Lung (tissue), 12 donors: Measurements from ENCODE around the gene FMN1. TPM values are rescaled to one million over a fixed set of nuclear protein-coding genes. Genes with fewer than 3 reads are reported as not detected.

ENCODE experiments used
- ATAC-seq: fragments of 200-7000 bp; cut with Tn5 transposase; one replicate; pipeline ENCODE4 v1.9.1; 2020; ENCODE audit warnings: moderate number of reproducible peaks; ENCODE audit not compliant: insufficient read depth, low FRiP score
- DNase-seq, 3 donors: peaks; one replicate each; pipeline ENCODE4 v3.0.0-alpha.2; 2013 to 2017
- H3K27ac ChIP-seq, 2 donors: one replicate each; pipeline ENCODE4 v1.5.1; 2013; ENCODE audit warnings: mild to moderate bottlenecking in 2 of 2, moderate library complexity in 2 of 2, control low read depth in 1 of 2, inconsistent platforms in 1 of 2, low read depth in 1 of 2, low read length in 1 of 2
- H3K27me3 ChIP-seq, 3 donors: one replicate each; pipeline ENCODE4 v1.5.1; 2013; ENCODE audit warnings: low read length in 2 of 3; ENCODE audit not compliant: control insufficient read depth in 3 of 3, insufficient read depth in 3 of 3
- H3K36me3 ChIP-seq, 4 donors: one replicate each; pipeline ENCODE4 v1.5.1; 2013; ENCODE audit warnings: low read length in 4 of 4, mild to moderate bottlenecking in 1 of 4, moderate library complexity in 1 of 4; ENCODE audit not compliant: control insufficient read depth in 4 of 4, insufficient read depth in 4 of 4
- H3K4me1 ChIP-seq, 5 donors: one replicate each; pipeline ENCODE4 v1.5.1; 2013; ENCODE audit warnings: low read length in 5 of 5, mild to moderate bottlenecking in 2 of 5, moderate library complexity in 1 of 5; ENCODE audit not compliant: control insufficient read depth in 5 of 5, insufficient read depth in 5 of 5
- H3K4me3 ChIP-seq: one replicate; pipeline ENCODE4 v1.5.1; 2013; ENCODE audit warnings: mild to moderate bottlenecking, control low read depth, moderate library complexity
- H3K9ac ChIP-seq, 2 donors: one replicate each; pipeline ENCODE4 v1.5.1; 2013; ENCODE audit warnings: low read length in 2 of 2, control low read depth in 1 of 2; ENCODE audit not compliant: insufficient read depth in 1 of 2
- H3K9me3 ChIP-seq, 4 donors: one replicate each; pipeline ENCODE4 v1.5.1; 2013; ENCODE audit warnings: low read length in 3 of 4, mild to moderate bottlenecking in 1 of 4, moderate library complexity in 1 of 4; ENCODE audit not compliant: control insufficient read depth in 4 of 4, insufficient read depth in 3 of 4
- WGBS, 2 donors: extraction: QIAGEN DNeasy Blood & Tissue Kit; methylation state at CpG; one replicate each; pipeline ENCODE4 v1.1.7; 2013; 5-methylcytosine and 5-hydroxymethylcytosine counted together
- polyA plus RNA-seq, 2 donors: library from polyadenylated mRNA; stranded (reverse); fragments of 200-250 nt; gene quantifications; one replicate each; pipeline ENCODE4 v1.2.1, GENCODE V29; 2013
- total RNA-seq, 2 donors: library from RNA; depleted of rRNA in 1 of 2; stranded (reverse); fragments of >200 nt in 1 of 2; gene quantifications; one replicate each; pipeline ENCODE4 v1.2.1, GENCODE V29; 2014 to 2021
- TF ChIP-seq, protein P1 (sequence below): IDR thresholded peaks from 2 replicates; pipeline ENCODE4 v1.5.1; 2012; ENCODE audit warnings: mild to moderate bottlenecking; ENCODE audit errors: control extremely low read depth, extremely low read depth
- donor health status: control.
- donor health status: control.
- donor health status: Bipolar disorder and iron deficiency.
- donor health status: healthy.
- donor health status: DM: yes; HTN: yes; CAD: no.

Gene FMN1
- total and polyA plus RNA-seq, 4 donors = 4.6 to 45.2 (median 15.7) TPM

GRCh38 chr15:32965897-32966296, 228.6 kb downstream of the FMN1 start:
- Histone ChIP-seq H3K27me3 (peaks cover 0 to 3% (median 2%) of the 10 kb centered on the region in 3 donors), H3K4me3 (no peak overlapping the region), H3K4me1 (no peaks in the 10 kb centered on the region), H3K27ac (peak overlapping the region in 1 of 2 donors; percentile 42), H3K9me3 (no peaks in the 10 kb centered on the region), H3K9ac (no peak overlapping the region), H3K36me3 (peaks cover 0 to 1% (median 0%) of the 10 kb centered on the region in 4 donors)
- TF ChIP-seq, protein P1, sequence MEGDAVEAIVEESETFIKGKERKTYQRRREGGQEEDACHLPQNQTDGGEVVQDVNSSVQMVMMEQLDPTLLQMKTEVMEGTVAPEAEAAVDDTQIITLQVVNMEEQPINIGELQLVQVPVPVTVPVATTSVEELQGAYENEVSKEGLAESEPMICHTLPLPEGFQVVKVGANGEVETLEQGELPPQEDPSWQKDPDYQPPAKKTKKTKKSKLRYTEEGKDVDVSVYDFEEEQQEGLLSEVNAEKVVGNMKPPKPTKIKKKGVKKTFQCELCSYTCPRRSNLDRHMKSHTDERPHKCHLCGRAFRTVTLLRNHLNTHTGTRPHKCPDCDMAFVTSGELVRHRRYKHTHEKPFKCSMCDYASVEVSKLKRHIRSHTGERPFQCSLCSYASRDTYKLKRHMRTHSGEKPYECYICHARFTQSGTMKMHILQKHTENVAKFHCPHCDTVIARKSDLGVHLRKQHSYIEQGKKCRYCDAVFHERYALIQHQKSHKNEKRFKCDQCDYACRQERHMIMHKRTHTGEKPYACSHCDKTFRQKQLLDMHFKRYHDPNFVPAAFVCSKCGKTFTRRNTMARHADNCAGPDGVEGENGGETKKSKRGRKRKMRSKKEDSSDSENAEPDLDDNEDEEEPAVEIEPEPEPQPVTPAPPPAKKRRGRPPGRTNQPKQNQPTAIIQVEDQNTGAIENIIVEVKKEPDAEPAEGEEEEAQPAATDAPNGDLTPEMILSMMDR = no peak
- 64 to 80% methylated on average over 6 of the region's 6 CpGs for WGBS, 2 donors
- DNase-seq (no peak), ATAC-seq (no peak)

- 70 to 71% methylated on average over 1 of the region's 1 CpG for WGBS, 2 donors
- TF ChIP-seq, protein P1 = no peak
- no peak overlapping the region for H3K27ac ChIP-seq
- ATAC-seq = no peak
- no peaks in the 10 kb centered on the region for H3K9me3 ChIP-seq
- peaks cover 0 to 1% (median 0%) of the 10 kb centered on the region in 5 donors for H3K4me1 ChIP-seq
- no peaks in the 10 kb centered on the region for H3K36me3 ChIP-seq
- DNase-seq = no peak
- H3K9ac ChIP-seq = no peak overlapping the region
- H3K27me3 ChIP-seq = no peaks in the 10 kb centered on the region
- H3K4me3 ChIP-seq = no peak overlapping the region
These were observed 235.4 kb downstream of the FMN1 start for GRCh38 chr15:32959077-32959476.

- WGBS, 2 donors = 70 to 81% methylated on average over 4 of the region's 4 CpGs
- H3K27ac ChIP-seq = no peak overlapping the region
- peaks cover 0 to 7% (median 1%) of the 10 kb centered on the region in 5 donors for H3K4me1 ChIP-seq
- no peak overlapping the region for H3K4me3 ChIP-seq
- no peaks in the 10 kb centered on the region for H3K27me3 ChIP-seq
- H3K9ac ChIP-seq = no peak overlapping the region
- ATAC-seq (no peak), DNase-seq (no peak)
- no peaks in the 10 kb centered on the region for H3K36me3 ChIP-seq
- TF ChIP-seq, protein P1 = no peak
- no peaks in the 10 kb centered on the region for H3K9me3 ChIP-seq
These were observed 237.3 kb downstream of the FMN1 start for GRCh38 chr15:32957219-32957618.

DNA sequence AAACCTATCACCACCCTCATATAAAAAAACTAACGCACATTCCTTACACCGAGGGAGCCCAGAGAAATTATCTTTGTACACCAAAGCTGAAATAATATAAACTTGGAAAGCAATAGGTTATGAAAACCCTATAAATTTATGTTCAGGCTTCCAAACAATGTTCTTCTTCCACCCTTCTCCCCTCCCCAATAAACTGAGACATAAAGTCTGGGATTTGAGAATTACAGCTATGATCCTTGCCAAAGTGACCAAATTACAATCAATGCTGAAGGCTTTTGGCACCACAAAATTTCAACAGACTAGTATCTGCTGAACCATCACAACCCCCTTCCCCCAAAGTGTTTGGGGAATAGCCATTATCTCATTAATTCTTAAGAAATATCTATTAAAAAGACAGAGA, 237.8 kb downstream of the FMN1 start:
- no peak overlapping the region for H3K4me3 ChIP-seq
- H3K27me3 ChIP-seq = no peaks in the 10 kb centered on the region
- DNase-seq (no peak), ATAC-seq (no peak)
- no peak overlapping the region for H3K9ac ChIP-seq
- TF ChIP-seq, protein P1 = no peak
- 87 to 92% methylated on average over 2 of the region's 2 CpGs for WGBS, 2 donors
- H3K9me3 ChIP-seq = no peaks in the 10 kb centered on the region
- H3K36me3 ChIP-seq = no peaks in the 10 kb centered on the region
- peaks cover 0 to 7% (median 2%) of the 10 kb centered on the region in 5 donors for H3K4me1 ChIP-seq
- no peak overlapping the region for H3K27ac ChIP-seq
